Lung (tissue), 12 donors: ENCODE data around the gene COLEC12. TPM values are rescaled to one million over a fixed set of nuclear protein-coding genes. Genes with fewer than 3 reads are reported as not detected.

ENCODE experiments used
- ATAC-seq: fragments of 200-7000 bp; cut with Tn5 transposase; one replicate; pipeline ENCODE4 v1.9.1; 2020; ENCODE audit warnings: moderate number of reproducible peaks; ENCODE audit not compliant: insufficient read depth, low FRiP score
- DNase-seq, 3 donors: peaks; one replicate each; pipeline ENCODE4 v3.0.0-alpha.2; 2013 to 2017
- H3K27ac ChIP-seq, 2 donors: one replicate each; pipeline ENCODE4 v1.5.1; 2013; ENCODE audit warnings: mild to moderate bottlenecking in 2 of 2, moderate library complexity in 2 of 2, control low read depth in 1 of 2, inconsistent platforms in 1 of 2, low read depth in 1 of 2, low read length in 1 of 2
- H3K27me3 ChIP-seq, 3 donors: one replicate each; pipeline ENCODE4 v1.5.1; 2013; ENCODE audit warnings: low read length in 2 of 3; ENCODE audit not compliant: control insufficient read depth in 3 of 3, insufficient read depth in 3 of 3
- H3K36me3 ChIP-seq, 4 donors: one replicate each; pipeline ENCODE4 v1.5.1; 2013; ENCODE audit warnings: low read length in 4 of 4, mild to moderate bottlenecking in 1 of 4, moderate library complexity in 1 of 4; ENCODE audit not compliant: control insufficient read depth in 4 of 4, insufficient read depth in 4 of 4
- H3K4me1 ChIP-seq, 5 donors: one replicate each; pipeline ENCODE4 v1.5.1; 2013; ENCODE audit warnings: low read length in 5 of 5, mild to moderate bottlenecking in 2 of 5, moderate library complexity in 1 of 5; ENCODE audit not compliant: control insufficient read depth in 5 of 5, insufficient read depth in 5 of 5
- H3K4me3 ChIP-seq: one replicate; pipeline ENCODE4 v1.5.1; 2013; ENCODE audit warnings: mild to moderate bottlenecking, control low read depth, moderate library complexity
- H3K9ac ChIP-seq, 2 donors: one replicate each; pipeline ENCODE4 v1.5.1; 2013; ENCODE audit warnings: low read length in 2 of 2, control low read depth in 1 of 2; ENCODE audit not compliant: insufficient read depth in 1 of 2
- H3K9me3 ChIP-seq, 4 donors: one replicate each; pipeline ENCODE4 v1.5.1; 2013; ENCODE audit warnings: low read length in 3 of 4, mild to moderate bottlenecking in 1 of 4, moderate library complexity in 1 of 4; ENCODE audit not compliant: control insufficient read depth in 4 of 4, insufficient read depth in 3 of 4
- WGBS, 2 donors: extraction: QIAGEN DNeasy Blood & Tissue Kit; methylation state at CpG; one replicate each; pipeline ENCODE4 v1.1.7; 2013; 5-methylcytosine and 5-hydroxymethylcytosine counted together
- polyA plus RNA-seq, 2 donors: library from polyadenylated mRNA; stranded (reverse); fragments of 200-250 nt; gene quantifications; one replicate each; pipeline ENCODE4 v1.2.1, GENCODE V29; 2013
- total RNA-seq, 2 donors: library from RNA; depleted of rRNA in 1 of 2; stranded (reverse); fragments of >200 nt in 1 of 2; gene quantifications; one replicate each; pipeline ENCODE4 v1.2.1, GENCODE V29; 2014 to 2021
- TF ChIP-seq, protein P1 (sequence below): IDR thresholded peaks from 2 replicates; pipeline ENCODE4 v1.5.1; 2012; ENCODE audit warnings: mild to moderate bottlenecking; ENCODE audit errors: control extremely low read depth, extremely low read depth
- donor health status: control.
- donor health status: control.
- donor health status: Bipolar disorder and iron deficiency.
- donor health status: healthy.
- donor health status: DM: yes; HTN: yes; CAD: no.

Gene COLEC12
- total and polyA plus RNA-seq, 4 donors, result 10.3 to 108 (median 28.1) TPM

DNA sequence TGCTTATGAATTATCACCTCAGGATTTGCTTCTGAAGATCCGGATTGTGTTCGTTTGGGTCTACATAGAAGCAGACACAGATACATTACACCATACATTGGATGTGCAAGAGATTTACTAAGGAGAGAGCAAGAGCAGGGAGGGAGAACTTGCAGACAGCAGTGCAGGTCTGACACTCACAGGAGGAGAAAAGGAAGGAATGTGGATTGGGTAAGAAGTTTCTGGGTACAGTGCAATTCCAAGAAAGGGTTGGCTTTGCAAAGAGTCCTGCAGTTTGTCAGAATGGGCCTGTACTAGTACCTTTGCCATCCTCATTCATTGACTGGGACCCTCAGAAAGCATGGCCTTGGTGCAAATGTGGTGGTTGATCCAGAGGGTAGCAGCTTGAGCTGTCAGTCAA lies 227.9 kb downstream of the COLEC12 start:
- ATAC-seq, result no peak
- 91% methylated on average over 2 of the region's 2 CpGs for WGBS, 2 donors

DNA sequence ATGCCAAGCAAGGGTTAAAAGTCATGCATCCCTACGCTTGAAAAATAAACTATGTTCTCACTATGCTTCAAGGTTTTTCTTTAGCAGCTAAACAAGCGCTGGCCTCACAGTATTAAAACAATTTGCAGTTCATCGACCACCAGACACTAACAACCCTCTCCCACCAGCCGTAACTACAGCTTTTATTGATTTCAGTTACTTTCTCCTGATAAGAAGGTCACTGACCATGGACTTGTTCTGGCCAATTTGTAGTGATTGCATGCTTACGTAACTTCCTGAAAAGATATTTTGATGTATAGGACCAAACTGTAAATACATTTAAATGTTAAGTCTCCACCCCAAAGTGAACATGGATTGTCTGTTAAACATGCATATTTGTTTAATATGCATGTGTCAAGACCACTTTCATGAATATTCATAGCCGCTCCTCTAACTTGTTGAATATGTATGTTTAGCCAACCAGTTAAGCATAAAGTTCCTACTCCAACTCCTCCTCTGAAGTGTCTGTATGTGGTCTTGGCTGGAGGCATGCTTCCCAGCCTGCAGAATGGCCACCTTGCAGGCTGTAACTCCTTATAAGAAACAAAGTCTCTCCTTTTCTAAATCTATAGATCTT lies 230.9 kb downstream of the COLEC12 start:
- peaks cover 0 to 15% (median 4%) of the 10 kb centered on the region in 5 donors for H3K4me1 ChIP-seq
- TF ChIP-seq, protein P1, sequence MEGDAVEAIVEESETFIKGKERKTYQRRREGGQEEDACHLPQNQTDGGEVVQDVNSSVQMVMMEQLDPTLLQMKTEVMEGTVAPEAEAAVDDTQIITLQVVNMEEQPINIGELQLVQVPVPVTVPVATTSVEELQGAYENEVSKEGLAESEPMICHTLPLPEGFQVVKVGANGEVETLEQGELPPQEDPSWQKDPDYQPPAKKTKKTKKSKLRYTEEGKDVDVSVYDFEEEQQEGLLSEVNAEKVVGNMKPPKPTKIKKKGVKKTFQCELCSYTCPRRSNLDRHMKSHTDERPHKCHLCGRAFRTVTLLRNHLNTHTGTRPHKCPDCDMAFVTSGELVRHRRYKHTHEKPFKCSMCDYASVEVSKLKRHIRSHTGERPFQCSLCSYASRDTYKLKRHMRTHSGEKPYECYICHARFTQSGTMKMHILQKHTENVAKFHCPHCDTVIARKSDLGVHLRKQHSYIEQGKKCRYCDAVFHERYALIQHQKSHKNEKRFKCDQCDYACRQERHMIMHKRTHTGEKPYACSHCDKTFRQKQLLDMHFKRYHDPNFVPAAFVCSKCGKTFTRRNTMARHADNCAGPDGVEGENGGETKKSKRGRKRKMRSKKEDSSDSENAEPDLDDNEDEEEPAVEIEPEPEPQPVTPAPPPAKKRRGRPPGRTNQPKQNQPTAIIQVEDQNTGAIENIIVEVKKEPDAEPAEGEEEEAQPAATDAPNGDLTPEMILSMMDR, result no peak
- H3K9ac ChIP-seq, result no peak overlapping the region
- ATAC-seq (no peak), DNase-seq (peak in 1 of 3 donors; percentile 46)
- H3K27me3 ChIP-seq, result no peaks in the 10 kb centered on the region
- WGBS, 2 donors, result 81 to 86% methylated on average over 6 of the region's 6 CpGs
- no peak overlapping the region for H3K4me3 ChIP-seq
- no peaks in the 10 kb centered on the region for H3K9me3 ChIP-seq
- peaks cover 0 to 3% (median 1%) of the 10 kb centered on the region in 4 donors for H3K36me3 ChIP-seq
- no peak overlapping the region for H3K27ac ChIP-seq

More for the DNA sequence above, 227.9 kb downstream of the COLEC12 start:
- Histone ChIP-seq H3K4me1 (peaks cover 0 to 11% (median 4%) of the 10 kb centered on the region in 5 donors), H3K9ac (no peak overlapping the region), H3K27ac (no peak overlapping the region), H3K9me3 (no peaks in the 10 kb centered on the region), H3K36me3 (no peaks in the 10 kb centered on the region), H3K4me3 (no peak overlapping the region), H3K27me3 (no peaks in the 10 kb centered on the region)
- DNase-seq, result no peak
- TF ChIP-seq, protein P1, result no peak

DNA sequence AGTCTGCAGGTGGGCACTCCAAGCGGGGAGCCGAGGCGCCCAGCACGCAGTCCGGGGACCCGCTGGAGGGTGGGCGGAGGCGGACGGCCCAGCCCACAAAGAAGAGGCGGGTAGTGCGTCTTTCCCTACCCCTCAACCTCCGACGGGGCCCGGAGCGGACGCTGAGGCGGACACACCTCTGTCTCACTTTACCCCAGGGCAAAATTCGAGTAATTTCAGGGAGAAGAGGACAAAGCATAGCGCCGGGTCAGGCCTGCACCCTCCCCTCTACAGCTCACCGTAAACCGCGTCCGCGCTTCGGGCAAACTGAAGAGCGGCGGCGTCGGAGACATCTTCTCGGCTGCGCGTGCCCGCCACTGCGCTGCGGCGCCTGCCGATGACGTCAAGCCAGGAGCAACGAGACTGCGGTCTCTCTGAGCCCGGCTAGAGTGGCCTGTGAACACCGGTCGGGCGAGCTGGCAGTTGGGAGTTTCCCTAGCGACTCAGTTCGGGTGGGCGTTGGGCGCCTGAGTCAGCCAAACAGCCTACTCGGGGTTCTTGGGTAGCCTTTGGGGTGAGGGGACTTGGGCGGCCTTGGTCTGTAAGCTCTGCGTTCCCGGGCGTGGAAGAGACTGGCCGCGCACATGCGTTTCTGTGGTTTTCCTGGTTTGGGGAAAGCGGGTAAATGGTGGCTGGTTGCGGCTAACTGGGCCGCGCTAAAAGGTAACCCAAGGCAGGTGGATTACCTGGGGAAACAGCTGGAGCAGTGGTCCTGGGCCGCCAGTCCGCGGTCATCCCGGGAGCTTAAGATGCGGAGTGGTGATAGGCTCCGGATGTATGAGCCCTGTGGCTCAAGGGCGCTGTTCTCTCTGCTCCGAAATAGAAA lies 232.6 kb downstream of the COLEC12 start, which contains the start of gene THOC1:
THOC1 (minus strand) TSS at position 360 of the 865 bp plus-strand sequence; CDS start at position 332, 28 bp downstream.
- ATAC-seq (peak; percentile 96), DNase-seq (peak; percentile 95 to 96 (median 95))
- Histone ChIP-seq H3K4me1 (peaks cover 0 to 15% (median 4%) of the 10 kb centered on the region in 5 donors), H3K4me3 (peak within 1 kb of the TSS; percentile 77), H3K9me3 (no peaks in the 10 kb centered on the region), H3K27me3 (no peaks in the 10 kb centered on the region), H3K9ac (peak within 1 kb of the TSS; percentile 85 to 98), H3K36me3 (peaks cover 0 to 16% (median 13%) of the 10 kb centered on the region in 4 donors), H3K27ac (peak within 1 kb of the TSS; percentile 88 to 91)
- TF ChIP-seq, protein P1, result no peak
- WGBS, 2 donors, result 0% methylated on average over 68 to 69 of the region's 69 CpGs
